WTC11 (cell line): ENCODE measurements around the gene CHST14. TPM values are rescaled to one million over a fixed set of nuclear protein-coding genes. Genes with fewer than 3 reads are reported as not detected.
A peak's percentile ranks its signal among the peaks of the same experiment; 100 is the strongest.

Experiments
- ATAC-seq: fragments of 200-7000 bp; cut with Tn5 transposase; 2 replicates; pipeline ENCODE4 v1.10.0; 2021; ENCODE audit warnings: mild to moderate bottlenecking, moderate library complexity
- CTCF ChIA-PET: fragments of 300-600 bp; sonication (Branson Sonifier 250); formaldehyde crosslinking; loops from one replicate; lab custom pipeline; 2021; ENCODE audit warnings: antibody characterized with exemption; lab: Charles Lee
- POLR2A ChIA-PET: fragments of 350-600 bp; sonication (Branson Sonifier 250); formaldehyde crosslinking; loops from one replicate; lab custom pipeline; 2021; ENCODE audit warnings: antibody characterized with exemption; lab: Charles Lee
- DNase-seq: peaks from one replicate; pipeline ENCODE4 v3.0.0; 2021; ENCODE audit warnings: low spot score
- H3K27ac Mint-ChIP-seq: 2 replicates; pipeline ENCODE4 v1.8.0; 2021; ENCODE audit warnings: mixed read lengths
- H3K27me3 Mint-ChIP-seq: 2 replicates; pipeline ENCODE4 v1.8.0; 2021; ENCODE audit warnings: low read depth, mild to moderate bottlenecking, moderate library complexity, mixed read lengths
- H3K36me3 Mint-ChIP-seq: 2 replicates; pipeline ENCODE4 v1.8.0; 2021; ENCODE audit warnings: mixed read lengths
- H3K4me1 Mint-ChIP-seq: 2 replicates; pipeline ENCODE4 v1.8.0; 2022; ENCODE audit warnings: mixed read lengths
- H3K4me3 Mint-ChIP-seq: 2 replicates; pipeline ENCODE4 v1.8.0; 2021; ENCODE audit warnings: mild to moderate bottlenecking, moderate library complexity, mixed read lengths
- H3K9me3 Mint-ChIP-seq: 2 replicates; pipeline ENCODE4 v1.8.0; 2021; ENCODE audit warnings: mixed read lengths
- ATF2 ChIP-seq: sonication (generic); formaldehyde crosslinking; IDR thresholded peaks from 2 replicates; pipeline ENCODE4 v1.8.1; 2022; ENCODE audit warnings: low read depth, missing genetic modification reagents, borderline replicate concordance
- CREM ChIP-seq: sonication (generic); formaldehyde crosslinking; IDR thresholded peaks from 2 replicates; pipeline ENCODE4 v1.8.1; 2022; ENCODE audit warnings: mild to moderate bottlenecking, missing genetic modification reagents, moderate library complexity
- ESRRA ChIP-seq: sonication (generic); formaldehyde crosslinking; IDR thresholded peaks from 2 replicates; pipeline ENCODE4 v1.8.1; 2022; ENCODE audit warnings: mild to moderate bottlenecking, missing genetic modification reagents, borderline replicate concordance
- ETV6 ChIP-seq: sonication (generic); formaldehyde crosslinking; IDR thresholded peaks from 2 replicates; pipeline ENCODE4 v1.8.1; 2022; ENCODE audit warnings: mild to moderate bottlenecking, missing genetic modification reagents
- FOXK1 ChIP-seq: sonication (generic); formaldehyde crosslinking; IDR thresholded peaks from 2 replicates; pipeline ENCODE4 v1.8.0; 2022; ENCODE audit warnings: mild to moderate bottlenecking, moderate library complexity, missing genetic modification reagents
- FOXP4 ChIP-seq: sonication (generic); formaldehyde crosslinking; IDR thresholded peaks from 2 replicates; pipeline ENCODE4 v1.8.0; 2022; ENCODE audit warnings: mild to moderate bottlenecking, missing genetic modification reagents
- GABPB1 ChIP-seq: sonication (generic); formaldehyde crosslinking; IDR thresholded peaks from 2 replicates; pipeline ENCODE4 v1.8.1; 2023; ENCODE audit warnings: mild to moderate bottlenecking, missing genetic modification reagents
- GTF2I ChIP-seq: fragments of 250-450 bp; sonication (Bioruptor Pico); conservative IDR thresholded peaks from 2 replicates; pipeline ENCODE4 v1.4.0; 2021; ENCODE audit warnings: mild to moderate bottlenecking
- KAT7 ChIP-seq: sonication (generic); formaldehyde crosslinking; IDR thresholded peaks from 2 replicates; pipeline ENCODE4 v1.8.1; 2023; ENCODE audit warnings: missing genetic modification reagents, mild to moderate bottlenecking, borderline replicate concordance
- MYBL2 ChIP-seq: sonication (generic); formaldehyde crosslinking; IDR thresholded peaks from 2 replicates; pipeline ENCODE4 v1.8.1; 2023; ENCODE audit warnings: mild to moderate bottlenecking, moderate library complexity, missing genetic modification reagents
- NR2C2 ChIP-seq: sonication (generic); formaldehyde crosslinking; IDR thresholded peaks from 2 replicates; pipeline ENCODE4 v1.8.0; 2022; ENCODE audit warnings: mild to moderate bottlenecking, missing genetic modification reagents
- RELA ChIP-seq: sonication (generic); formaldehyde crosslinking; IDR thresholded peaks from 2 replicates; pipeline ENCODE4 v1.8.1; 2022; ENCODE audit warnings: missing genetic modification reagents, mild to moderate bottlenecking, borderline replicate concordance
- SMAD3 ChIP-seq: sonication (generic); formaldehyde crosslinking; IDR thresholded peaks from 2 replicates; pipeline ENCODE4 v1.8.0; 2022; ENCODE audit warnings: missing genetic modification reagents, mild to moderate bottlenecking, borderline replicate concordance
- ZBTB21 ChIP-seq: sonication (generic); formaldehyde crosslinking; IDR thresholded peaks from 2 replicates; pipeline ENCODE4 v1.8.1; 2023; ENCODE audit warnings: mild to moderate bottlenecking, missing genetic modification reagents, borderline replicate concordance
- ZNF121 ChIP-seq: sonication (generic); formaldehyde crosslinking; IDR thresholded peaks from 2 replicates; pipeline ENCODE4 v1.8.0; 2023; ENCODE audit warnings: missing genetic modification reagents
- ZNF219 ChIP-seq: sonication (generic); formaldehyde crosslinking; IDR thresholded peaks from 2 replicates; pipeline ENCODE4 v1.8.0; 2023; ENCODE audit warnings: missing genetic modification reagents, mild to moderate bottlenecking, borderline replicate concordance
- ZNF317 ChIP-seq: sonication (generic); formaldehyde crosslinking; IDR thresholded peaks from 2 replicates; pipeline ENCODE4 v1.8.1; 2023; ENCODE audit warnings: low read depth, mild to moderate bottlenecking, moderate library complexity, missing genetic modification reagents, borderline replicate concordance
- ZNF423 ChIP-seq: fragments of 250-450 bp; sonication (Bioruptor Pico); IDR thresholded peaks from 2 replicates; pipeline ENCODE4 v2.1.2; 2022; ENCODE audit warnings: mild to moderate bottlenecking, moderate library complexity
- total RNA-seq: library from RNA; stranded (reverse); gene quantifications from 3 replicates; pipeline ENCODE4 v1.2.3, GENCODE V29; 2021
- TF ChIP-seq, protein P1 (sequence below): sonication (generic); formaldehyde crosslinking; IDR thresholded peaks from 2 replicates; pipeline ENCODE4 v1.8.0; 2023; ENCODE audit warnings: missing genetic modification reagents, mild to moderate bottlenecking, borderline replicate concordance
- TF ChIP-seq, protein P2 (sequence below): sonication (generic); formaldehyde crosslinking; IDR thresholded peaks from 2 replicates; pipeline ENCODE4 v1.8.1; 2023; ENCODE audit warnings: mild to moderate bottlenecking, moderate library complexity, missing genetic modification reagents
- TF ChIP-seq, protein P3 (sequence below): sonication (generic); formaldehyde crosslinking; IDR thresholded peaks from 2 replicates; pipeline ENCODE4 v1.8.1; 2022; ENCODE audit warnings: mild to moderate bottlenecking, moderate library complexity, missing genetic modification reagents
- TF ChIP-seq, protein P4 (sequence below): sonication (generic); formaldehyde crosslinking; IDR thresholded peaks from 2 replicates; pipeline ENCODE4 v1.8.0; 2022; ENCODE audit warnings: missing genetic modification reagents

CHST14 gene
- total RNA-seq, 1 experiment from 2014 or later: 21.3 TPM

GRCh38 chr15:40471105-40471807 lies 472 bp downstream of the CHST14 start:
- H3K4me3 Mint-ChIP-seq: peak overlapping the region; percentile 83
- H3K27me3 Mint-ChIP-seq: 0 out of 2 replicates have a peak, but pooled peaks cover 6% of the 10 kb centered on the region
- ATAC-seq (peak; percentile 25), DNase-seq (peak; percentile 42)
- no peaks in the 10 kb centered on the region for H3K9me3 Mint-ChIP-seq
- H3K4me1 Mint-ChIP-seq: peaks cover 28% of the 10 kb centered on the region
- peak overlapping the region; percentile 74 for H3K27ac Mint-ChIP-seq
- POLR2A ChIA-PET: interaction anchor here (1.8 to 2.4 kb wide), 2 partner anchors 20 to 32 kb away, joined by 8 to 9 read pairs; no protein-coding TSS in a partner anchor
- peaks cover 12% of the 10 kb centered on the region for H3K36me3 Mint-ChIP-seq
- CTCF ChIA-PET: interaction anchor here (1.0 to 1.5 kb wide), 3 partner anchors 36 to 119 kb away, joined by 3 to 4 read pairs (median 4); partner anchors contain the start of gene IVD
- TF ChIP-seq FOXK1 (CRISPR knock-in tag): no peak
- TF ChIP-seq KAT7 (CRISPR knock-in tag): 0 out of 2 replicates have a peak, but pooled peaks have one; percentile 59
- 0 out of 2 replicates have a peak, but pooled peaks have one; percentile 28 for TF ChIP-seq ZNF219
- TF ChIP-seq GTF2I (CRISPR knock-in tag): no peak
- peak; percentile 21; the same call in 1 of the 2 replicates for TF ChIP-seq ESRRA (CRISPR knock-in tag)
- TF ChIP-seq FOXP4 (CRISPR knock-in tag): peak; percentile 59; the same call in 1 of the 2 replicates
- peak; percentile 85 for TF ChIP-seq ZNF423
- TF ChIP-seq, protein P1, sequence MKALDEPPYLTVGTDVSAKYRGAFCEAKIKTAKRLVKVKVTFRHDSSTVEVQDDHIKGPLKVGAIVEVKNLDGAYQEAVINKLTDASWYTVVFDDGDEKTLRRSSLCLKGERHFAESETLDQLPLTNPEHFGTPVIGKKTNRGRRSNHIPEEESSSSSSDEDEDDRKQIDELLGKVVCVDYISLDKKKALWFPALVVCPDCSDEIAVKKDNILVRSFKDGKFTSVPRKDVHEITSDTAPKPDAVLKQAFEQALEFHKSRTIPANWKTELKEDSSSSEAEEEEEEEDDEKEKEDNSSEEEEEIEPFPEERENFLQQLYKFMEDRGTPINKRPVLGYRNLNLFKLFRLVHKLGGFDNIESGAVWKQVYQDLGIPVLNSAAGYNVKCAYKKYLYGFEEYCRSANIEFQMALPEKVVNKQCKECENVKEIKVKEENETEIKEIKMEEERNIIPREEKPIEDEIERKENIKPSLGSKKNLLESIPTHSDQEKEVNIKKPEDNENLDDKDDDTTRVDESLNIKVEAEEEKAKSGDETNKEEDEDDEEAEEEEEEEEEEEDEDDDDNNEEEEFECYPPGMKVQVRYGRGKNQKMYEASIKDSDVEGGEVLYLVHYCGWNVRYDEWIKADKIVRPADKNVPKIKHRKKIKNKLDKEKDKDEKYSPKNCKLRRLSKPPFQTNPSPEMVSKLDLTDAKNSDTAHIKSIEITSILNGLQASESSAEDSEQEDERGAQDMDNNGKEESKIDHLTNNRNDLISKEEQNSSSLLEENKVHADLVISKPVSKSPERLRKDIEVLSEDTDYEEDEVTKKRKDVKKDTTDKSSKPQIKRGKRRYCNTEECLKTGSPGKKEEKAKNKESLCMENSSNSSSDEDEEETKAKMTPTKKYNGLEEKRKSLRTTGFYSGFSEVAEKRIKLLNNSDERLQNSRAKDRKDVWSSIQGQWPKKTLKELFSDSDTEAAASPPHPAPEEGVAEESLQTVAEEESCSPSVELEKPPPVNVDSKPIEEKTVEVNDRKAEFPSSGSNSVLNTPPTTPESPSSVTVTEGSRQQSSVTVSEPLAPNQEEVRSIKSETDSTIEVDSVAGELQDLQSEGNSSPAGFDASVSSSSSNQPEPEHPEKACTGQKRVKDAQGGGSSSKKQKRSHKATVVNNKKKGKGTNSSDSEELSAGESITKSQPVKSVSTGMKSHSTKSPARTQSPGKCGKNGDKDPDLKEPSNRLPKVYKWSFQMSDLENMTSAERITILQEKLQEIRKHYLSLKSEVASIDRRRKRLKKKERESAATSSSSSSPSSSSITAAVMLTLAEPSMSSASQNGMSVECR (CRISPR knock-in tag): peak; percentile 64; the same call in 1 of the 2 replicates
- TF ChIP-seq, protein P2, sequence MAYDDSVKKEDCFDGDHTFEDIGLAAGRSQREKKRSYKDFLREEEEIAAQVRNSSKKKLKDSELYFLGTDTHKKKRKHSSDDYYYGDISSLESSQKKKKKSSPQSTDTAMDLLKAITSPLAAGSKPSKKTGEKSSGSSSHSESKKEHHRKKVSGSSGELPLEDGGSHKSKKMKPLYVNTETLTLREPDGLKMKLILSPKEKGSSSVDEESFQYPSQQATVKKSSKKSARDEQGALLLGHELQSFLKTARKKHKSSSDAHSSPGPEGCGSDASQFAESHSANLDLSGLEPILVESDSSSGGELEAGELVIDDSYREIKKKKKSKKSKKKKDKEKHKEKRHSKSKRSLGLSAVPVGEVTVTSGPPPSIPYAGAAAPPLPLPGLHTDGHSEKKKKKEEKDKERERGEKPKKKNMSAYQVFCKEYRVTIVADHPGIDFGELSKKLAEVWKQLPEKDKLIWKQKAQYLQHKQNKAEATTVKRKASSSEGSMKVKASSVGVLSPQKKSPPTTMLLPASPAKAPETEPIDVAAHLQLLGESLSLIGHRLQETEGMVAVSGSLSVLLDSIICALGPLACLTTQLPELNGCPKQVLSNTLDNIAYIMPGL (CRISPR knock-in tag): peak; percentile 69; the same call in 1 of the 2 replicates
- TF ChIP-seq, protein P3, sequence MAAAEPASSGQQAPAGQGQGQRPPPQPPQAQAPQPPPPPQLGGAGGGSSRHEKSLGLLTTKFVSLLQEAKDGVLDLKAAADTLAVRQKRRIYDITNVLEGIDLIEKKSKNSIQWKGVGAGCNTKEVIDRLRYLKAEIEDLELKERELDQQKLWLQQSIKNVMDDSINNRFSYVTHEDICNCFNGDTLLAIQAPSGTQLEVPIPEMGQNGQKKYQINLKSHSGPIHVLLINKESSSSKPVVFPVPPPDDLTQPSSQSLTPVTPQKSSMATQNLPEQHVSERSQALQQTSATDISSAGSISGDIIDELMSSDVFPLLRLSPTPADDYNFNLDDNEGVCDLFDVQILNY (CRISPR knock-in tag): peak; percentile 63
- TF ChIP-seq MYBL2 (CRISPR knock-in tag): peak; percentile 71; the same call in 1 of the 2 replicates
- no peak for TF ChIP-seq NR2C2 (CRISPR knock-in tag)
- peak; percentile 90; the same call in 1 of the 2 replicates for TF ChIP-seq RELA
- TF ChIP-seq SMAD3: no peak
- TF ChIP-seq CREM (CRISPR knock-in tag): peak; percentile 48; the same call in 1 of the 2 replicates
- no peak for TF ChIP-seq ZBTB21
- no peak for TF ChIP-seq ETV6
- TF ChIP-seq ZNF121 (CRISPR knock-in tag): no peak
- TF ChIP-seq GABPB1 (CRISPR knock-in tag): 0 out of 2 replicates have a peak, but pooled peaks have one; percentile 17
- no peak for TF ChIP-seq ATF2
- TF ChIP-seq ZNF317 (CRISPR knock-in tag): 0 out of 2 replicates have a peak, but pooled peaks have one; percentile 34
- TF ChIP-seq, protein P4, sequence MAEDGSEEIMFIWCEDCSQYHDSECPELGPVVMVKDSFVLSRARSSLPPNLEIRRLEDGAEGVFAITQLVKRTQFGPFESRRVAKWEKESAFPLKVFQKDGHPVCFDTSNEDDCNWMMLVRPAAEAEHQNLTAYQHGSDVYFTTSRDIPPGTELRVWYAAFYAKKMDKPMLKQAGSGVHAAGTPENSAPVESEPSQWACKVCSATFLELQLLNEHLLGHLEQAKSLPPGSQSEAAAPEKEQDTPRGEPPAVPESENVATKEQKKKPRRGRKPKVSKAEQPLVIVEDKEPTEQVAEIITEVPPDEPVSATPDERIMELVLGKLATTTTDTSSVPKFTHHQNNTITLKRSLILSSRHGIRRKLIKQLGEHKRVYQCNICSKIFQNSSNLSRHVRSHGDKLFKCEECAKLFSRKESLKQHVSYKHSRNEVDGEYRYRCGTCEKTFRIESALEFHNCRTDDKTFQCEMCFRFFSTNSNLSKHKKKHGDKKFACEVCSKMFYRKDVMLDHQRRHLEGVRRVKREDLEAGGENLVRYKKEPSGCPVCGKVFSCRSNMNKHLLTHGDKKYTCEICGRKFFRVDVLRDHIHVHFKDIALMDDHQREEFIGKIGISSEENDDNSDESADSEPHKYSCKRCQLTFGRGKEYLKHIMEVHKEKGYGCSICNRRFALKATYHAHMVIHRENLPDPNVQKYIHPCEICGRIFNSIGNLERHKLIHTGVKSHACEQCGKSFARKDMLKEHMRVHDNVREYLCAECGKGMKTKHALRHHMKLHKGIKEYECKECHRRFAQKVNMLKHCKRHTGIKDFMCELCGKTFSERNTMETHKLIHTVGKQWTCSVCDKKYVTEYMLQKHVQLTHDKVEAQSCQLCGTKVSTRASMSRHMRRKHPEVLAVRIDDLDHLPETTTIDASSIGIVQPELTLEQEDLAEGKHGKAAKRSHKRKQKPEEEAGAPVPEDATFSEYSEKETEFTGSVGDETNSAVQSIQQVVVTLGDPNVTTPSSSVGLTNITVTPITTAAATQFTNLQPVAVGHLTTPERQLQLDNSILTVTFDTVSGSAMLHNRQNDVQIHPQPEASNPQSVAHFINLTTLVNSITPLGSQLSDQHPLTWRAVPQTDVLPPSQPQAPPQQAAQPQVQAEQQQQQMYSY (CRISPR knock-in tag): no peak
